Endothelial cell of umbilical vein (primary cell): Measurements from ENCODE around the gene MIF4GD. TPM values are rescaled to one million over a fixed set of nuclear protein-coding genes. Genes with fewer than 3 reads are reported as not detected.
"Not testable (repeated sequence)": the region's sequence is repeated elsewhere in the genome, so short reads cannot be mapped to it uniquely, and the experiment has no call there.

ENCODE experiments used
- BruUV-seq: library from RNA; stranded (reverse); fragments of 400-500 nt; replicated peaks from 2 replicates; lab custom pipeline; 2021; lab: Mats Ljungman, UMichigan
- CTCF ChIA-PET: fragments of 300-600, 350-600 bp; sonication (Branson Sonifier 250); formaldehyde crosslinking; loops from one replicate; lab custom pipeline; 2021; ENCODE audit warnings: antibody characterized with exemption, inconsistent platforms; lab: Charles Lee
- POLR2A ChIA-PET: fragments of 300-600, 350-600 bp; sonication (Branson Sonifier 250); formaldehyde crosslinking; loops from one replicate; lab custom pipeline; 2021; ENCODE audit warnings: antibody characterized with exemption, inconsistent platforms; lab: Charles Lee
- DNase-seq: peaks from one replicate; pipeline ENCODE4 v3.0.0-alpha.2; 2011; ENCODE audit warnings: low read depth, low spot score
- FAIRE-seq: peaks from 2 replicates; lab custom pipeline; 2011; peaks lifted over from hg19 to GRCh38; lab: Jason Lieb, UNC
- H2AFZ ChIP-seq: 2 replicates; pipeline ENCODE4 v1.6.0; 2012; ENCODE audit warnings: low read depth, low read length, control low read depth, inconsistent platforms
- H3K27ac ChIP-seq: 2 replicates; pipeline ENCODE4 v1.5.1; 2011; ENCODE audit warnings: low read depth, mild to moderate bottlenecking, control low read depth, low read length, moderate library complexity; ENCODE audit not compliant: insufficient read depth
- H3K27me3 ChIP-seq, 2 experiments: 2 replicates each; pipeline versions ENCODE4 v1.6.0 to v1.6.1; 2011; ENCODE audit warnings: low read length in 2 of 2, mixed read lengths in 1 of 2; ENCODE audit not compliant: control insufficient read depth in 2 of 2, insufficient read depth in 2 of 2
- H3K36me3 ChIP-seq, 2 experiments: 2 replicates in 1 of 2; 3 replicates in 1 of 2; pipeline ENCODE4 v1.5.1; 2011; ENCODE audit warnings: low read length in 2 of 2, mild to moderate bottlenecking in 1 of 2, moderate library complexity in 1 of 2; ENCODE audit not compliant: control insufficient read depth in 2 of 2, insufficient read depth in 2 of 2; ENCODE audit errors: extremely low read depth in 1 of 2
- H3K4me1 ChIP-seq: 3 replicates; pipeline ENCODE4 v1.5.1; 2011; ENCODE audit warnings: mild to moderate bottlenecking, low read length; ENCODE audit not compliant: control insufficient read depth, insufficient read depth; ENCODE audit errors: extremely low read depth
- H3K4me2 ChIP-seq: 2 replicates; pipeline ENCODE4 v1.6.1; 2011; ENCODE audit warnings: low read length, control low read depth, mixed read lengths; ENCODE audit not compliant: insufficient read depth
- H3K4me3 ChIP-seq, 3 experiments: fragments of 200-600 bp in 1 of 3; sonication (generic), shearing (Covaris generic) in 1 of 3; replicated peaks in 1 of 3; 2 replicates each; pipeline ENCODE4 v1.5.1; 2011 to 2016; ENCODE audit warnings: control low read depth in 3 of 3, low read length in 3 of 3, mild to moderate bottlenecking in 2 of 3, inconsistent platforms in 1 of 3, low read depth in 1 of 3, moderate library complexity in 1 of 3; ENCODE audit not compliant: insufficient read depth in 1 of 3
- H3K79me2 ChIP-seq: 2 replicates; pipeline ENCODE4 v1.6.0; 2012; ENCODE audit warnings: low read length, inconsistent platforms; ENCODE audit not compliant: control insufficient read depth, insufficient read depth
- H3K9ac ChIP-seq: replicated peaks from 2 replicates; pipeline ENCODE3; 2011; ENCODE audit warnings: low read length, control low read depth; ENCODE audit not compliant: insufficient read depth; ENCODE audit errors: extremely low read depth
- H3K9me1 ChIP-seq: replicated peaks from 3 replicates; pipeline ENCODE4 v1.6.0; 2011; ENCODE audit warnings: mild to moderate bottlenecking, low read length; ENCODE audit not compliant: control insufficient read depth, insufficient read depth; ENCODE audit errors: extremely low read depth
- H3K9me3 ChIP-seq: replicated peaks from 2 replicates; pipeline ENCODE4 v1.5.1; 2012; ENCODE audit warnings: low read length, inconsistent platforms; ENCODE audit not compliant: control insufficient read depth, insufficient read depth
- H4K20me1 ChIP-seq: replicated peaks from 2 replicates; pipeline ENCODE3; 2011; ENCODE audit warnings: mild to moderate bottlenecking, low read length; ENCODE audit not compliant: control insufficient read depth, insufficient read depth; ENCODE audit errors: extremely low read depth
- EZH2 ChIP-seq: IDR thresholded peaks from 2 replicates; pipeline ENCODE4 v1.6.1; 2012; ENCODE audit warnings: borderline replicate concordance, low read depth, mild to moderate bottlenecking, moderate library complexity, low read length, inconsistent platforms; ENCODE audit not compliant: severe bottlenecking
- FOS ChIP-seq: IDR thresholded peaks from 2 replicates; pipeline ENCODE4 v1.6.1; 2011; ENCODE audit warnings: mild to moderate bottlenecking, low read length, moderate library complexity, borderline replicate concordance; ENCODE audit not compliant: insufficient read depth
- JUN ChIP-seq: IDR thresholded peaks from 2 replicates; pipeline ENCODE4 v1.6.1; 2011; ENCODE audit warnings: borderline replicate concordance, low read depth; ENCODE audit not compliant: insufficient read length, insufficient read depth
- MYC ChIP-seq: IDR thresholded peaks from one replicate; pipeline ENCODE4 v1.6.1; 2011; ENCODE audit warnings: mild to moderate bottlenecking, low read depth, low read length
- POLR2AphosphoS5 ChIP-seq: IDR thresholded peaks from 2 replicates; pipeline ENCODE4 v1.6.1; 2012; ENCODE audit warnings: low read depth, mild to moderate bottlenecking, control low read depth, low read length, moderate library complexity; ENCODE audit not compliant: insufficient read depth
- dilution Hi-C: fragments of 300-500 bp; cut with MboI; formaldehyde crosslinking; loops from one replicate; pipeline ENCODE4 v1.15.0; 2019; ENCODE audit warnings: low sequenced_read_pairs; ENCODE audit not compliant: extremely low pct_ligation_motif_present
- intact Hi-C: fragments of 100-400 bp; cut with micrococcal nuclease; formaldehyde crosslinking; loops from one replicate; pipeline ENCODE4 v1.10.0; 2022
- polyA plus RNA-seq, 4 experiments: library from polyadenylated mRNA; depleted of rRNA in 3 of 4; stranded (reverse) in 3 of 4; unstranded in 1 of 4; fragments of >200 nt; gene quantifications; 2 replicates each; pipeline versions ENCODE4 v1.2.1 to v1.2.3, GENCODE V29; 2011 to 2012; ENCODE audit warnings: missing spikeins in 1 of 4
- total RNA-seq: library from RNA; stranded (reverse); gene quantifications from 2 replicates; pipeline ENCODE4 v1.2.3, GENCODE V29; 2021
- TF ChIP-seq, protein P1 (sequence below), 2 donors: IDR thresholded peaks; 1 replicate in 1 of 2; 2 replicates in 1 of 2; pipeline ENCODE4 v1.5.1; 2011; ENCODE audit warnings: low read length in 2 of 2, mild to moderate bottlenecking in 2 of 2, moderate library complexity in 2 of 2, control low read depth in 1 of 2, inconsistent platforms in 1 of 2, low read depth in 1 of 2; ENCODE audit not compliant: insufficient read depth in 1 of 2; ENCODE audit errors: extremely low read depth in 1 of 2

The MIF4GD gene
- total and polyA plus RNA-seq, 2 donors (not counting 3 experiments of a cell fraction or from before 2014, with no cell fraction given) = 12.4 to 35.7 TPM

DNA sequence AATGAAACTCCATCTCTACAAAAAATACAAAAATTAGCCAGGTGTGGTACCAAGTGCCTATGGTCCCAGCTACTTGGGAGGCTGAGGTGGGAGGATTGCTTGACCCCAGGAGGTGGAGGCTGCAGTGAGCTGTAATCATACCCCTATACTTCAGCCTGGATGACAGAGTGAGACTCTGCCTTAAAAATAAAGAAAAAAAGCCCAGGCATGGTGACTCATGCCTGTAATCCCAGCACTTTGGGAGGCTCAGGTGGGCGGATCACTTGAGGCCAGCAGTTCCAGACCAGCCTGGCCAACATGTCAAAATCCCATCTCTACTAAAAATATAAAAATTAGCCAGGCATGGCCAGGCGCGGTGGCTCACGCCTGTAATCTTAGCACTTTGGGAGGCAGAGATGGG is 9.2 kb upstream of the MIF4GD start:
- CTCF ChIA-PET = interaction anchor here (1.5 to 4.3 kb wide), 2 partner anchors 9 to 40 kb away, joined by 3 to 31 read pairs; partner anchors contain the start of gene MIF4GD
- H3K36me3 ChIP-seq, H2AFZ ChIP-seq, dilution Hi-C loops, BruUV-seq, intact Hi-C loops, H4K20me1 ChIP-seq, FAIRE-seq, H3K9me3 ChIP-seq, H3K4me3 ChIP-seq, H3K27ac ChIP-seq, H3K4me1 ChIP-seq, H3K9ac ChIP-seq, H3K9me1 ChIP-seq, H3K4me2 ChIP-seq, H3K79me2 ChIP-seq, DNase-seq, H3K27me3 ChIP-seq, POLR2A ChIA-PET: not testable (repeated sequence)

DNA sequence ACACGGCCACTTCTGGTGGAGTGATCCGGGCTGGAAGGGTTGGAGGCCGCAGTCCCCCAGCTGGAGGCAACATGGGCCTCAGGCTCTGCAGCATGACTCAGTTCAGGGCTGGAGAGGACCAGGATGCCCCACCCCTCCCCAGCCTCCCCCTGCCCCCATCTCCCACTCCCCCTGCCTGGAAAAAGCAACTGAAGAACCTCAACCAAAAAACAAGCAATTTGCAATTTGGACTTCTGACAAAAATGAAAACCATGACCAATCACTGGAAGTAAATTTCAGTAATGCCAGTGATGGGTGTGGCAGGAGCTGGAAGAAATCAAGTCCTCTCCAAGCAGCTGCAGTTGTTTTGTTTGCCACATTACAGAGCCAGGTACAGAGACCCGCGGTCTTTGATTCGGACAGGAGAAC is 6.6 kb upstream of the MIF4GD start:
- Histone ChIP-seq H2AFZ (no peak overlapping the region), H3K4me3 (no peak overlapping the region), H3K4me2 (no peak overlapping the region), H3K9ac (no peak overlapping the region), H3K9me3 (no peaks in the 10 kb centered on the region), H3K4me1 (no peaks in the 10 kb centered on the region), H4K20me1 (no peaks in the 10 kb centered on the region), H3K9me1 (no peaks in the 10 kb centered on the region), H3K27me3 (no peaks in the 10 kb centered on the region), H3K36me3 (no peaks in the 10 kb centered on the region), H3K79me2 (no peaks in the 10 kb centered on the region), H3K27ac (no peak overlapping the region)
- no peak for FAIRE-seq
- intact Hi-C loops = no loop called here
- BruUV-seq = no TSS peak
- no peak for DNase-seq
- POLR2A ChIA-PET = interaction anchor here (0.7 kb wide), 1 partner anchor 11 kb away, joined by 3 read pairs; the partner anchor contains the start of gene SLC25A19
- CTCF ChIA-PET = interaction anchor here (0.7 kb wide), 1 partner anchor 76 kb away, joined by 3 read pairs; no protein-coding TSS in a partner anchor
- dilution Hi-C loops = no loop called here
- TF ChIP-seq FOS (no peak), EZH2 (no peak), JUN (no peak), POLR2AphosphoS5 (no peak), MYC (no peak)
- TF ChIP-seq, protein P1, sequence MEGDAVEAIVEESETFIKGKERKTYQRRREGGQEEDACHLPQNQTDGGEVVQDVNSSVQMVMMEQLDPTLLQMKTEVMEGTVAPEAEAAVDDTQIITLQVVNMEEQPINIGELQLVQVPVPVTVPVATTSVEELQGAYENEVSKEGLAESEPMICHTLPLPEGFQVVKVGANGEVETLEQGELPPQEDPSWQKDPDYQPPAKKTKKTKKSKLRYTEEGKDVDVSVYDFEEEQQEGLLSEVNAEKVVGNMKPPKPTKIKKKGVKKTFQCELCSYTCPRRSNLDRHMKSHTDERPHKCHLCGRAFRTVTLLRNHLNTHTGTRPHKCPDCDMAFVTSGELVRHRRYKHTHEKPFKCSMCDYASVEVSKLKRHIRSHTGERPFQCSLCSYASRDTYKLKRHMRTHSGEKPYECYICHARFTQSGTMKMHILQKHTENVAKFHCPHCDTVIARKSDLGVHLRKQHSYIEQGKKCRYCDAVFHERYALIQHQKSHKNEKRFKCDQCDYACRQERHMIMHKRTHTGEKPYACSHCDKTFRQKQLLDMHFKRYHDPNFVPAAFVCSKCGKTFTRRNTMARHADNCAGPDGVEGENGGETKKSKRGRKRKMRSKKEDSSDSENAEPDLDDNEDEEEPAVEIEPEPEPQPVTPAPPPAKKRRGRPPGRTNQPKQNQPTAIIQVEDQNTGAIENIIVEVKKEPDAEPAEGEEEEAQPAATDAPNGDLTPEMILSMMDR (IDR thresholded peaks at IDR 0.05; ENCODE audit: extremely low read depth in 1 of 2, insufficient read depth in 1 of 2, low read depth in 1 of 2, low read length in 2 of 2) = no peak
